GM12801 (cell line): ENCODE results near the gene LRRC27.

ENCODE experiments used
- TF ChIP-seq, protein P1 (sequence below): IDR thresholded peaks from one replicate; pipeline ENCODE4 v1.5.1; 2011; ENCODE audit warnings: control low read depth; ENCODE audit not compliant: insufficient read length; ENCODE audit errors: extremely low read depth

Gene LRRC27

DNA sequence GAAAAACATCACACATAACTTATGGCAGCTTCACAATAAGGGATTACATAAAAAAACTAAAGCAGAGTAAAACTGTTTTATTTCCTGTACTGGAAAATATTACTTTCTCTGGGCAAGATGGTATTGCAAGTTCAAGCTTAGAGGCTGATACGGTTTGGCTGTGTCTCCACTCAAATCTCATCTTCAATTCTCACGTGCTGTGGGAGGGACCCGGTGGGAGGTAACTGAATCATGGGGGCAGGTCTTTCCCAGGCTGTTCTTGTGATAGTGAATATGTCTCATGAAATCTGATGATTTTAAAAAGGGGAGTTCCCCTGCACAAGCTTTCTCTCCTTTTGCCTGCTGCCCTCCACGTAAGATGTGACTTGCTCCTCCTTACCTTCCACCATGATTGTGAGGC lies 5.1 kb upstream of the LRRC27 start:
- TF ChIP-seq, protein P1, sequence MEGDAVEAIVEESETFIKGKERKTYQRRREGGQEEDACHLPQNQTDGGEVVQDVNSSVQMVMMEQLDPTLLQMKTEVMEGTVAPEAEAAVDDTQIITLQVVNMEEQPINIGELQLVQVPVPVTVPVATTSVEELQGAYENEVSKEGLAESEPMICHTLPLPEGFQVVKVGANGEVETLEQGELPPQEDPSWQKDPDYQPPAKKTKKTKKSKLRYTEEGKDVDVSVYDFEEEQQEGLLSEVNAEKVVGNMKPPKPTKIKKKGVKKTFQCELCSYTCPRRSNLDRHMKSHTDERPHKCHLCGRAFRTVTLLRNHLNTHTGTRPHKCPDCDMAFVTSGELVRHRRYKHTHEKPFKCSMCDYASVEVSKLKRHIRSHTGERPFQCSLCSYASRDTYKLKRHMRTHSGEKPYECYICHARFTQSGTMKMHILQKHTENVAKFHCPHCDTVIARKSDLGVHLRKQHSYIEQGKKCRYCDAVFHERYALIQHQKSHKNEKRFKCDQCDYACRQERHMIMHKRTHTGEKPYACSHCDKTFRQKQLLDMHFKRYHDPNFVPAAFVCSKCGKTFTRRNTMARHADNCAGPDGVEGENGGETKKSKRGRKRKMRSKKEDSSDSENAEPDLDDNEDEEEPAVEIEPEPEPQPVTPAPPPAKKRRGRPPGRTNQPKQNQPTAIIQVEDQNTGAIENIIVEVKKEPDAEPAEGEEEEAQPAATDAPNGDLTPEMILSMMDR = no peak

DNA sequence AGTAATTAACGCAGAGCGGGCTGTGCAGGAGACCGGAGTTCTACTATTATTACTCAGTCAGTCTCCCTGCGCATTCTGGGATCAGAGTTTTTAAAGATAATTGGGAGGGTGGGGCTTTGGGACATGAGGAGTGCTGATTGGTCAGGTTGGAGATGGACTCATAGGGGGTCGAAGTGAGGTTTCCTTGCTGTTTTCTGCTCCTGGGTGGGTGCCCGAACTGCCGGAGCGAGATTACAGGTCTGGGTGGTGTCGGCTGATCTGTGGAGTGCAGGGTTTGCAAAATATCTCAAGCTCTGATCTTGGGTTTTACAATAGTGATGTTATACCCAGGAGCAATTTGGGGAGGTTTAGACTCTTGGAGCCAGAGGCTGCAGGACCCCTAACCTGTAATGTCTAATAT lies 3.9 kb upstream of the LRRC27 start:
- TF ChIP-seq, protein P1 = no peak

DNA sequence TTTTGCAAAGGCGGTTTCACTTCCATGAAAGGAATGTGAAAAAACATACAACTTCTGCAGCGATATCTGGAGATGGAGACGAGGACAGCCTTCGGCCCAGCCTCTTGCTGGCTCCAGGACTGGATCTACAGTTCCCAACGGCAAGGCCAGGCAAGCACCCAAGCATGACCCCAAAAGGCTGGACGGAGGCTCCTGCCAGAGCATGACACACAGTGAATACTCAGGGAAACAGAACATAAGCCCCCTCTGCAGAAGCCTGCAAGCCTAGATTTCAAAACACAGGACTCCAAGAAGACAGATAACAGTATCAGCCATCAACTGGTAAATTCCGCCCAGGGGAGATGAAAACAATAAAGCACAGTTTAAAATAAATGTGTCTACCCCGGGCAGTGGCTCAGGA lies 3.3 kb upstream of the LRRC27 start:
- TF ChIP-seq, protein P1 = no peak

DNA sequence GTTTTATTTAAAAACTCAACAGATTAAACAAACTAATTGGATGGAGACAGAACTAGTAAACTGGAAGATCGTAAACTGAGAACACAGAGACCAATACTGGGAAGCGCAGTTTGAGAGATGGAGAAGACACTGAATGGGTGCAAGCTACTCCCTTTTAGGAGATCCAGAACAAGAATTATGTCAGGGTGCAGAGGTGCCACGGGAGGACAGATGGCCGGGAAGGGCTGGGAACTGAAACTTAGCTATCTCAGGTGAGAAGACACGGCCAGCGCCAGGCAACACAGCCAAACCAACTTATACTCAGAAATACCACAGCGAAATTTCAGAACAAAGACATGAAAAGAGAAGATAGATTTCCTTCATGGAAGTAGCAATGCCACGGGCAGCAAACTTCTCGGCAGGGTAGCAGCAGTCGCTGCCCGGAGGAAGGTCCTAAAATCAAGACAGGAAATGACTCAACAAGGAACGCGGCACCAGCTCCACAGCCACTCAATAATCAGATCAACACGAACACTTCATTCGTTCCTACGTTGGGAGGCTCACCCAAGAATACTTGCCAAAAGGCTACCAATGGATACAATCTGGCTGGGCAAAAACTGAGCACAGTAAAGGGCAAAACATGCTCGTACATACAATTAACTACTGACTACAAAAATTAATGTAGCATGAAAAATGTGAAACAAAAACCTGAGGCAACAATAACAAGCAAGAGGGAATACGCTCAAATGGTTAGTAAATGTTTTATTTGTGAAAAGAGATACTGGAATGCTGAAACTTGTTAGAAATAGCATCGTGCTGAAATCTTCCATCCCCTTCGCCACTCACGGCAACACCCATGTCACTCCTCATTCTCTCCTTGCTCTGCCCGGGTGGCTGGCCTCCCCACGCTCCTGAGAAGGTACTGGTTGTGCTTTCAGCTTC lies 2.2 kb upstream of the LRRC27 start:
- TF ChIP-seq, protein P1 = no peak

DNA sequence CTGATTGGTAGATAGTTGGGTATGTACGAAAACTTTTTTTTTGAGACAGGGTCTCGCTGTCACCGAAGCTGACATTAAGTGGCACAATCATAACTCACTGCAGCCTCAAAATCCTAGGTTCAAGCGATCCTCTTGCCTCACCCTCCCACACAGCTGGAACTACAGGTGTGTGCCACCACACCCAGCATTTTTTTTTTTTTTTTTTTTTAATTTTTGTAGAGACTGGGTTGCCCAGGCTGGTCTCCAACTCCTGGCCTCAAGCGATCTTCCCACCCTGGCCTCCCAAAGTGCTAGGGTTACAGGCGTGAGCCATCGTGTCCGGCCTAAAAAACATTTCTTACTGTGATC lies 1.5 kb upstream of the LRRC27 start:
- TF ChIP-seq, protein P1 = no peak

DNA sequence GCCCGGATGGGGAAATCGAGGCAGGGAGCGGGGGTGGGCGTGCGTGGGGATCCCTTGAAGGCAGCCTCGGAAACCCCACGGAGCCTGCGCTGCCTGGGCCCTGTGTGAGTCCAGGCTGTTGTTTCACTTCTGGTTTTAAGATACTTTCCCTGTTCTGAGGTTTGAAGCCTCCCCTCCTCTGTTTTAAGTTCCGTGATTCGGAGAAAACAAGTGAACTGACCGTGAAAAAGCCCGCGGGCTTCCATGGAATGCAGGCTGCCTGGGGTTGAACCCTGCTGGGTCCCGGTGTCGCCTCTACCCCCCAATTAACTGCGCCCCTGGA lies 401 bp downstream of the LRRC27 start:
- TF ChIP-seq, protein P1 = no peak

DNA sequence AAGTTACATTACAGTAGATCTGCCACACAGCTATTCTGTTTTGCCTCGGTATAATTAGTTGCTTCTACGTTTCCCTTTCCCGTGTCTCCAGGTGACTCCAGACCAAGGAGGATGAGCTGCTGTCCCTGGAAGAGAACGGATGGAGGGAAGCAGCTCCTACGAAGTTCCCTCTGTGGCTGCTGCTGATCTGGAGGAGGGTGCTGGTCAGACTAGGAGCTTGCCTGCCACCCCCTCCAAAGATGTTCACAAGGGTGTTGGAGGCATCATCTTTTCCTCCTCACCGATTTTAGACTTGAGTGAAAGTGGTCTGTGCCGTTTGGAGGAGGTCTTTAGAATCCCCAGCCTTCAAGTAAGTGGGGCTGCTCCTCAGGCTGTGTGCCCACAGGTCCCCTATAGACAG lies 1.4 kb downstream of the LRRC27 start:
- TF ChIP-seq, protein P1 = no peak
